ENCODE data around the gene SMAD4. TPM values are rescaled to one million over a fixed set of nuclear protein-coding genes. Genes with fewer than 3 reads are reported as not detected.
A peak's percentile ranks its signal among the peaks of the same experiment; 100 is the strongest.
"Not testable (repeated sequence)": the region's sequence is repeated elsewhere in the genome, so short reads cannot be mapped to it uniquely, and the experiment has no call there.

SMAD4 gene
- total RNA-seq, 3 donors from 2014 or later, result 96.2 to 155 (median 102) TPM

DNA sequence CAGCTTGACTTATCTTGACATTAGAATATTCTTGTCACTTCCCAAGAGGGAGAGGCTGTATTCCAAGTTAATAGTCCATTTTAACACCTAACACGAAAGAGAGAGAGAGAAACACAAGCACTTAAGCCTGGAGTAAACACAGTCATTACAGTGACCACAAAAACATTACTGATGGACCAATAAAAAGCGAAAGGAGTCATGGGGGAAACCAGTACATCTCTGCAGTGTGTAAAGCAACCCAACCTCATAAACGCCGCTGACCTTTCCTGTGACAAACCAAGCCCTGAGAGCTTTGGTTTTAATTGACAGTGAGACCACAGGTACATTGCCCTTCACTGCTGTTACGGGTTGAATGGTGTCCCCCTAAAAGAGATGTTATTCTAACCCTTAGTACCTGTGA lies 78.3 kb downstream of the SMAD4 start:
- H3K9me3 ChIP-seq, result peaks cover 0 to 6% of the 10 kb centered on the region in 2 donors
- no peaks in the 10 kb centered on the region for H3K4me1 ChIP-seq
- DNase-seq (ENCODE audit: low spot score in 2 of 2), result no peak
- H3K27me3 ChIP-seq, result no peaks in the 10 kb centered on the region
- no peak for TF ChIP-seq POLR2A (IDR thresholded peaks at IDR 0.05)
- H3K4me3 ChIP-seq, result no peak overlapping the region
- no peaks in the 10 kb centered on the region for H3K36me3 ChIP-seq
- no peak overlapping the region for H3K27ac ChIP-seq
- intact Hi-C loops (cut with DNase I; ENCODE audit: low total_unique reads), result no loop called here

DNA sequence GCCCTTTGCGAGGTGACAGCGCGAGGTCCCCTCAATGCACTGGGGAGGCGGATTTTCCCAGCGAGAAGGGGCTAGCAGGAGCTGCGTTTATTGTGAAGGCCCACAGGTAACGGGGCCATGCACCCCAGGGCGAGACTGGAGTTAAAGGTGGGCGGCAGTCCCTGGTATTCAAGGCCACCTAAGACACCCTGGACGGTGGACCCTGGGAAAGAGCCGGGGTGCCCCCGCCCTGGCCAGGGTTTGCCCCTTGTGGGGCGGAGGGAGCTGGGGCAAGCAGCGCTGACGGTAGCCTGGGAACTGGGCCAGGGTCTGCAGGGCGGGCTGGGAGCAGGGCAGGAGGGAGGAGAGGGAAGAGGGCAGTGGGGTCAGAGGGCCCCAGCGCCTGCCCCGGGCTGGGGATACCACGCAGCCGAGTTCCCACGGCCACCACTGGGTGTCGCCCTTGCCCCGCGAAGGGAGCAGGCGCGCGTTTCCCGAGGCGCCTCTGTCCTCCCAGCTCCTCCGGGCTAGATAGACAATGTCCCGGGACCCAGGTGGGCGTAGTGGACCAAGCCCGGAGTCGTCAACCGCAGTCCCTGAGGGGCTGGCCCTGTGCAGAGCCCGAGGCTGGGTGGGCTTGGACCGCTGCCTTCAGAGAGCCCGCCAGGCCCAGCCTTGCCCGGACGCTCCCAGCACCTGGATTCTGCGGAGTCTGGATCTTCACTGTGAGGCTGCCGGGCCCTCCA lies 80.2 kb downstream of the SMAD4 start:
- H3K27ac ChIP-seq, result no peak overlapping the region
- H3K9me3 ChIP-seq, result peaks cover 0 to 6% of the 10 kb centered on the region in 2 donors
- intact Hi-C loops (cut with DNase I; ENCODE audit: low total_unique reads), result no loop called here
- peak overlapping the region in 2 of 3 donors; percentile 9 to 39 for H3K4me3 ChIP-seq
- H3K4me1 ChIP-seq, result no peaks in the 10 kb centered on the region
- no peaks in the 10 kb centered on the region for H3K27me3 ChIP-seq
- DNase-seq (ENCODE audit: low spot score in 2 of 2), result peak in 1 of 2 donors; percentile 63
- TF ChIP-seq POLR2A (IDR thresholded peaks at IDR 0.05), result no peak
- TF ChIP-seq POLR2AphosphoS5 (IDR thresholded peaks at IDR 0.05), result no peak
- TF ChIP-seq, protein P1, sequence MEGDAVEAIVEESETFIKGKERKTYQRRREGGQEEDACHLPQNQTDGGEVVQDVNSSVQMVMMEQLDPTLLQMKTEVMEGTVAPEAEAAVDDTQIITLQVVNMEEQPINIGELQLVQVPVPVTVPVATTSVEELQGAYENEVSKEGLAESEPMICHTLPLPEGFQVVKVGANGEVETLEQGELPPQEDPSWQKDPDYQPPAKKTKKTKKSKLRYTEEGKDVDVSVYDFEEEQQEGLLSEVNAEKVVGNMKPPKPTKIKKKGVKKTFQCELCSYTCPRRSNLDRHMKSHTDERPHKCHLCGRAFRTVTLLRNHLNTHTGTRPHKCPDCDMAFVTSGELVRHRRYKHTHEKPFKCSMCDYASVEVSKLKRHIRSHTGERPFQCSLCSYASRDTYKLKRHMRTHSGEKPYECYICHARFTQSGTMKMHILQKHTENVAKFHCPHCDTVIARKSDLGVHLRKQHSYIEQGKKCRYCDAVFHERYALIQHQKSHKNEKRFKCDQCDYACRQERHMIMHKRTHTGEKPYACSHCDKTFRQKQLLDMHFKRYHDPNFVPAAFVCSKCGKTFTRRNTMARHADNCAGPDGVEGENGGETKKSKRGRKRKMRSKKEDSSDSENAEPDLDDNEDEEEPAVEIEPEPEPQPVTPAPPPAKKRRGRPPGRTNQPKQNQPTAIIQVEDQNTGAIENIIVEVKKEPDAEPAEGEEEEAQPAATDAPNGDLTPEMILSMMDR (IDR thresholded peaks at IDR 0.05), result peak; percentile 40 to 84 (median 82)
- H3K36me3 ChIP-seq, result no peaks in the 10 kb centered on the region

DNA sequence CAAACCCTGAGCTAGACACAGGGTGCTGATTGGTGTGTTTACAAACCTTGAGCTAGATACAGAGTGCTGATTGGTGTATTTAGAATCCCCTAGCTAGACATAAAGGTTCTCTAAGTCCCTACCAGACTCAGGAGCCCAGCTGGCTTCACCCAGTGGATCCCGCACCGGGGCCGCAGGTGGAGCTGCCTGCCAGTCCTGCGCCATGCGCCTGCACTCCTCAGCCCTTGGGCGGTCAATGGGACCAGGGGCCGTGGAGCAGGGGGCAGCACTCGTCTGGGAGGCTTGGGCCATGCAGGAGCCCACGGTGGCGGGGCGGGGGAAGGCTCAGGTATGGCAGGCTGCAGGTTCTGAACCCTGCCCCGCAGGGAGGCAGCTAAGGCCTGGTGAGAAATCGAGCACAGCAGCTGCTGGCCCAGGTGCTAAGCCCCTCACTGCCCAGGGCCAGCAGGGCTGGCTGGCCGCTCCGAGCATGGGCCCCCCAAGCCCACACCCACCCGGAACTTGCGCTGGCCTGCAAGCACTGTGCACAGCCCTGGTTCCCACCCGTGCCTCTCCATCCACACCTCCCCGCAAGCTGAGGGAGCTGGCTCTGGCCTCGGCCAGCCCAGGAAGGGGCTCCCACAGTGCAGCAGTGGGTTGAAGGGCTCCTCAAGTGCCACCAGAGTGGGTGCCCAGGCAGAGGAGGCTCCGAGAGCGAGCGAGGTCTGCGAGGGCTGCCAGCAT lies 81.8 kb downstream of the SMAD4 start:
- intact Hi-C loops (cut with DNase I; ENCODE audit: low total_unique reads); H3K4me3 ChIP-seq; H3K9me3 ChIP-seq; DNase-seq (ENCODE audit: low spot score in 2 of 2); H3K36me3 ChIP-seq; H3K4me1 ChIP-seq; H3K27me3 ChIP-seq; H3K27ac ChIP-seq: not testable (repeated sequence)

- H3K36me3 ChIP-seq; H3K9me3 ChIP-seq; DNase-seq (ENCODE audit: low spot score in 2 of 2); H3K4me3 ChIP-seq; H3K4me1 ChIP-seq; H3K27me3 ChIP-seq; intact Hi-C loops (cut with DNase I; ENCODE audit: low total_unique reads); H3K27ac ChIP-seq: not testable (repeated sequence)
These were observed 87.0 kb downstream of the SMAD4 start for GRCh38 chr18:51116996-51117395.

- H3K4me3 ChIP-seq; H3K36me3 ChIP-seq; DNase-seq (ENCODE audit: low spot score in 2 of 2); H3K27ac ChIP-seq; H3K4me1 ChIP-seq; intact Hi-C loops (cut with DNase I; ENCODE audit: low total_unique reads); H3K27me3 ChIP-seq; H3K9me3 ChIP-seq: not testable (repeated sequence)
These were observed 89.5 kb downstream of the SMAD4 start for GRCh38 chr18:51119561-51119960.

- DNase-seq (ENCODE audit: low spot score in 2 of 2); H3K36me3 ChIP-seq; H3K4me3 ChIP-seq; H3K27ac ChIP-seq; H3K27me3 ChIP-seq; intact Hi-C loops (cut with DNase I; ENCODE audit: low total_unique reads); H3K4me1 ChIP-seq; H3K9me3 ChIP-seq: not testable (repeated sequence)
These were observed 90.0 kb downstream of the SMAD4 start for GRCh38 chr18:51119976-51120375.

- H3K9me3 ChIP-seq, result peaks cover 0 to 3% of the 10 kb centered on the region in 2 donors
- intact Hi-C loops (cut with DNase I; ENCODE audit: low total_unique reads), result no loop called here
- TF ChIP-seq POLR2A (IDR thresholded peaks at IDR 0.05) (no peak), POLR2AphosphoS5 (IDR thresholded peaks at IDR 0.05) (no peak)
- TF ChIP-seq, protein P1 (IDR thresholded peaks at IDR 0.05), result no peak
- no peaks in the 10 kb centered on the region for H3K36me3 ChIP-seq
- H3K27me3 ChIP-seq, result no peaks in the 10 kb centered on the region
- DNase-seq (ENCODE audit: low spot score in 2 of 2), result no peak
- no peaks in the 10 kb centered on the region for H3K4me1 ChIP-seq
- H3K27ac ChIP-seq, result no peak overlapping the region
- H3K4me3 ChIP-seq, result no peak overlapping the region
These were observed 91.0 kb downstream of the SMAD4 start for GRCh38 chr18:51120809-51121596.
